Ishikawa (cell line): Measurements from ENCODE around the gene DSCAML1.

Experiments used
- CEBPB ChIP-seq: IDR thresholded peaks from 2 replicates; pipeline ENCODE4 v1.6.1; 2012
- CREB1 ChIP-seq: IDR thresholded peaks from 2 replicates; pipeline ENCODE4 v1.6.1; 2012; ENCODE audit warnings: low read depth
- EGR1 ChIP-seq: IDR thresholded peaks from 2 replicates; pipeline ENCODE4 v1.6.1; 2012
- EP300 ChIP-seq: IDR thresholded peaks from 2 replicates; pipeline ENCODE4 v1.6.1; 2012; ENCODE audit warnings: borderline replicate concordance
- FOXM1 ChIP-seq: IDR thresholded peaks from 2 replicates; pipeline ENCODE4 v1.6.1; 2012; ENCODE audit warnings: low read depth, borderline replicate concordance
- MAX ChIP-seq: IDR thresholded peaks from 2 replicates; pipeline ENCODE4 v1.6.1; 2012
- NFIC ChIP-seq: IDR thresholded peaks from 2 replicates; pipeline ENCODE4 v1.6.1; 2012
- RAD21 ChIP-seq: IDR thresholded peaks from 2 replicates; pipeline ENCODE4 v1.6.1; 2012; ENCODE audit warnings: low read depth
- REST ChIP-seq: IDR thresholded peaks from 2 replicates; pipeline ENCODE4 v1.6.1; 2012; ENCODE audit warnings: low read depth, mild to moderate bottlenecking
- TAF1 ChIP-seq: IDR thresholded peaks from 2 replicates; pipeline ENCODE4 v1.6.1; 2012; ENCODE audit warnings: low read depth, mild to moderate bottlenecking
- TCF12 ChIP-seq: IDR thresholded peaks from 2 replicates; pipeline ENCODE4 v1.6.1; 2012; ENCODE audit warnings: low read depth
- TEAD4 ChIP-seq: IDR thresholded peaks from 2 replicates; pipeline ENCODE4 v1.6.1; 2012
- YY1 ChIP-seq: IDR thresholded peaks from 2 replicates; pipeline ENCODE4 v1.6.1; 2012; ENCODE audit warnings: low read depth
- ZBTB7A ChIP-seq: IDR thresholded peaks from 2 replicates; pipeline ENCODE4 v1.6.1; 2012; ENCODE audit warnings: low read depth
- TF ChIP-seq, protein P1 (sequence below): IDR thresholded peaks from 2 replicates; pipeline ENCODE4 v1.6.1; 2012

DSCAML1 gene

DNA sequence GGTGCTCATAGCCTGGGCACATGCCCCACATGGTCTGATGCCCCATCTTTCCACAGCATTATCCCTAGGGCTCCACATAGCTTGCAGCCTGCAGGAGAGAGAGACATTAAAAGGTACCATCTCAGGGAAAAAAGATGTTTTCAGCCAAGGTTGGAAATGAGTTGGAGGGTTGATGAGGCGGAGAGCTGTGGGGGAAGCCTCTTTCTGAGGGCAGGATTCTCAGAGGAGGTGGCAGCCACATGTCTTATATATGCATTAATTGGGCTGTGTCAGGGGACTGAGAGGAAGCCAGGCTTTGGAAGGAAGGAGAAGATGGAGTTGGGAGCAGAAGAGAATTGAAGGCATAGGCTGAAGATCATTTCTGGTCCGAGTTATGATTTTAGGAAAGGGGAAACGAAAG is 411.5 kb downstream of the DSCAML1 start:
- TF ChIP-seq NFIC (no peak), CEBPB (no peak), ZBTB7A (no peak), TEAD4 (no peak)

- TF ChIP-seq RAD21 (no peak), MAX (no peak), ZBTB7A (no peak), CREB1 (no peak), EGR1 (no peak)
- TF ChIP-seq, protein P1, sequence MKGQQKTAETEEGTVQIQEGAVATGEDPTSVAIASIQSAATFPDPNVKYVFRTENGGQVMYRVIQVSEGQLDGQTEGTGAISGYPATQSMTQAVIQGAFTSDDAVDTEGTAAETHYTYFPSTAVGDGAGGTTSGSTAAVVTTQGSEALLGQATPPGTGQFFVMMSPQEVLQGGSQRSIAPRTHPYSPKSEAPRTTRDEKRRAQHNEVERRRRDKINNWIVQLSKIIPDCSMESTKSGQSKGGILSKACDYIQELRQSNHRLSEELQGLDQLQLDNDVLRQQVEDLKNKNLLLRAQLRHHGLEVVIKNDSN: no peak
Measured at GRCh38 chr11:117384045-117384444, 413.0 kb downstream of the DSCAML1 start.

- TF ChIP-seq REST (no peak), TEAD4 (no peak), NFIC (no peak), CREB1 (no peak)
Measured at GRCh38 chr11:117382746-117383145, 414.3 kb downstream of the DSCAML1 start.

GRCh38 chr11:117381481-117382387 is 415.3 kb downstream of the DSCAML1 start:
- no peak for TF ChIP-seq TEAD4
- no peak for TF ChIP-seq MAX
- no peak for TF ChIP-seq TCF12
- no peak for TF ChIP-seq YY1
- no peak for TF ChIP-seq CREB1
- TF ChIP-seq FOXM1: no peak
- TF ChIP-seq RAD21: no peak
- no peak for TF ChIP-seq EP300
- TF ChIP-seq, protein P1: no peak
- TF ChIP-seq EGR1: no peak

GRCh38 chr11:117380676-117381075 is 416.3 kb downstream of the DSCAML1 start:
- TF ChIP-seq TEAD4: no peak
- TF ChIP-seq EP300: no peak
- TF ChIP-seq MAX: no peak
- TF ChIP-seq REST: no peak
- no peak for TF ChIP-seq TAF1
- no peak for TF ChIP-seq EGR1
- TF ChIP-seq ZBTB7A: no peak
- no peak for TF ChIP-seq RAD21
- no peak for TF ChIP-seq NFIC

- TF ChIP-seq NFIC (no peak), REST (no peak), EP300 (no peak), RAD21 (no peak)
Measured at GRCh38 chr11:117378976-117379865, 417.8 kb downstream of the DSCAML1 start.
